ENCODE data around the gene AP4S1.

DNA sequence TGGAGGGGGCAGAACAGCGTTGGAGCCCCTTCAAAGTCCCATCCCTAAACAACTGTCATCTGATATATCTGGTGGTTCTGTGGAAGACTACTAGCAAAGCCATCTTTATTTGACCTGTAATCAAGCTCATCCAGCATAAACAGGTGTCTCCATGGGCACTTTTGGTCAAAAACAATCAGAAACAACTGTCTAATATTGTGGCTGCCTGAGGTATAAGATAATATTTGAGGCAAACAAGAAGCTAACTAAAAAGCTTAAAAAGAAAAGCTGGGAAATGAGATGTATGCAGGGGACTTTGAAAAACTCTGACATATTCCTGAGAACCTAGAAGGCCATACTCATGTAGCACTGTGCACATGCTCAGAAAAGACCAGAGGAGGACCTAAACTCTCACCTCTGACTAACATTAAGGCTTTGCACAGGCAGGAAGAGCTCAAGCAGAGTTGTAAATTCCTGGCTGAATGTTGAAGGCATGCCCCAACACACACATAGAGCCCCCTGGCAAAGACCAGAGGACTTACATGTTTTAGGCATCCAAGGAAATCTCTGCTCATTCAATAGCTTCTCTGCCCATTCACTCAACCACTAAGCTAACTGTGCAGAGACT lies 27.2 kb upstream of the AP4S1 start:
- TF ChIP-seq POLR2A (IDR thresholded peaks at IDR 0.05; ENCODE audit: low read depth, low read length) (no peak), TAF1 (IDR thresholded peaks at IDR 0.05; ENCODE audit: low read depth, low read length) (no peak), POLR2AphosphoS5 (IDR thresholded peaks at IDR 0.05; ENCODE audit: low read depth, low read length) (no peak), SPI1 (IDR thresholded peaks at IDR 0.05; ENCODE audit: low read depth, low read length) (no peak), POU2F2 (IDR thresholded peaks at IDR 0.05; ENCODE audit: low read depth, low read length) (no peak), PAX5 (IDR thresholded peaks at IDR 0.05; ENCODE audit: insufficient read depth, low read length, severe bottlenecking) (no peak)
